NCI-H146 treated with DMSO at 0.1 percent for 48 hours (cell line): ENCODE data around the gene HYOU1.
A peak's percentile ranks its signal among the peaks of the same experiment; 100 is the strongest.
"Not testable (repeated sequence)": the region's sequence is repeated elsewhere in the genome, so short reads cannot be mapped to it uniquely, and the experiment has no call there.

Experiments used
- DNase-seq: peaks from one replicate; lab custom pipeline; 2025; ENCODE audit not compliant: unreplicated experiment; lab: John Stamatoyannopoulos, UW

HYOU1 gene

GRCh38 chr11:119024430-119025098 lies 32.4 kb downstream of the HYOU1 start:
- DNase-seq, result no peak

- DNase-seq, result no peak
Measured at GRCh38 chr11:119023741-119024140, 33.3 kb downstream of the HYOU1 start.

- DNase-seq, result no peak
Measured at GRCh38 chr11:119021631-119022030, 35.4 kb downstream of the HYOU1 start.

- no peak for DNase-seq
Measured at GRCh38 chr11:119019996-119020395, 37.0 kb downstream of the HYOU1 start.

- DNase-seq, result peak; percentile 90
Measured at GRCh38 chr11:119018074-119018938, 38.7 kb downstream of the HYOU1 start, which contains the start of the genes RPS25 and TRAPPC4. Gene RPS25, minus strand, starts transcription at chr11:119018343. Its CDS starts 59 bp downstream, at chr11:119018284. Gene TRAPPC4, plus strand, starts transcription at chr11:119018766. Its CDS starts 30 bp downstream, at chr11:119018796.

- DNase-seq, result not testable (repeated sequence)
Measured at GRCh38 chr11:119017377-119017776, 39.6 kb downstream of the HYOU1 start.

- DNase-seq, result no peak
Measured at GRCh38 chr11:119016216-119017009, 40.6 kb downstream of the HYOU1 start.

GRCh38 chr11:119015054-119015611 lies 41.9 kb downstream of the HYOU1 start:
- no peak for DNase-seq

- DNase-seq, result no peak
Measured at GRCh38 chr11:119014209-119014924, 42.6 kb downstream of the HYOU1 start.

- no peak for DNase-seq
Measured at GRCh38 chr11:119012629-119013170, 44.3 kb downstream of the HYOU1 start.

GRCh38 chr11:119011476-119012053 lies 45.4 kb downstream of the HYOU1 start:
- no peak for DNase-seq

- no peak for DNase-seq
Measured at GRCh38 chr11:119006656-119007055, 50.3 kb downstream of the HYOU1 start.

GRCh38 chr11:119000906-119001305 lies 56.1 kb downstream of the HYOU1 start:
- no peak for DNase-seq

GRCh38 chr11:118998822-118999221 lies 58.2 kb downstream of the HYOU1 start:
- no peak for DNase-seq

GRCh38 chr11:118998388-118998717 lies 58.7 kb downstream of the HYOU1 start:
- peak; percentile 18 for DNase-seq

GRCh38 chr11:118997627-118998387 lies 59.2 kb downstream of the HYOU1 start, which contains the start of gene CENATAC:
Gene CENATAC, plus strand, starts transcription at chr11:118998138. Its CDS starts 60 bp downstream, at chr11:118998198.
- peak; percentile 90 for DNase-seq

- DNase-seq, result peak; percentile 35
Measured at GRCh38 chr11:118996926-118997626, 59.9 kb downstream of the HYOU1 start.
